RWPE1 (cell line): Measurements from ENCODE around the gene CNPY2.
"Not testable (repeated sequence)": the region's sequence is repeated elsewhere in the genome, so short reads cannot be mapped to it uniquely, and the experiment has no call there.

Experiments used
- CTCF ChIA-PET: fragments of 350-600 bp; sonication (Branson Sonifier 250); formaldehyde crosslinking; extraction: SDS; loops from one replicate; lab custom pipeline; 2021; lab: Yijun Ruan, JAX
- POLR2A ChIA-PET: fragments of 400-600 bp; formaldehyde crosslinking; extraction: SDS; loops from one replicate; lab custom pipeline; 2020; ENCODE audit warnings: antibody characterized with exemption; ENCODE audit not compliant: low non-redundant PET; lab: Yijun Ruan, JAX
- DNase-seq: peaks from one replicate; pipeline ENCODE4 v3.0.0; 2012; ENCODE audit warnings: low spot score
- H3K27ac ChIP-seq: fragments of 450-650 bp; 2 replicates; pipeline ENCODE4 v1.5.1; 2017
- TF ChIP-seq, protein P1 (sequence below): fragments of 450-650 bp; conservative IDR thresholded peaks from 2 replicates; pipeline ENCODE4 v1.5.1; 2017; ENCODE audit warnings: low read depth, mild to moderate bottlenecking

The CNPY2 gene

DNA sequence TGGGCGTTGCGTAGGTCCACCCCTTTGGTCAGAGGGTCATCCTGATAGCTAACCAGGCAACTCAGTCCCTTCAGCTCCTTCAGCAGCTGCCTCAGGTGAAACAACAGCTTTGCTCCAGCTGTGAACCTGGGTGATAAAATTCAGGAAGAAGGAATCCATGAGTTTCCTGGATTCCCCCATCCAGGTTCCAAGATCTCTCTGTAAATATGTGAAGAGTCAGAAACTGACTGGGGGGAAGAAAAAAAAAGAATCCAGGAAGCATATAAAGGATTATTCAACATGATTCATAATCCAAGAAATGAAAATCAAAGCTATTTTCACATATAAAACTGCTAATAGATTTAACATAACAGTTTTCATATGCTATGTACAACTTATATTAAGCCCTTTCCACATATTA lies 35.5 kb upstream of the CNPY2 start:
- TF ChIP-seq, protein P1, sequence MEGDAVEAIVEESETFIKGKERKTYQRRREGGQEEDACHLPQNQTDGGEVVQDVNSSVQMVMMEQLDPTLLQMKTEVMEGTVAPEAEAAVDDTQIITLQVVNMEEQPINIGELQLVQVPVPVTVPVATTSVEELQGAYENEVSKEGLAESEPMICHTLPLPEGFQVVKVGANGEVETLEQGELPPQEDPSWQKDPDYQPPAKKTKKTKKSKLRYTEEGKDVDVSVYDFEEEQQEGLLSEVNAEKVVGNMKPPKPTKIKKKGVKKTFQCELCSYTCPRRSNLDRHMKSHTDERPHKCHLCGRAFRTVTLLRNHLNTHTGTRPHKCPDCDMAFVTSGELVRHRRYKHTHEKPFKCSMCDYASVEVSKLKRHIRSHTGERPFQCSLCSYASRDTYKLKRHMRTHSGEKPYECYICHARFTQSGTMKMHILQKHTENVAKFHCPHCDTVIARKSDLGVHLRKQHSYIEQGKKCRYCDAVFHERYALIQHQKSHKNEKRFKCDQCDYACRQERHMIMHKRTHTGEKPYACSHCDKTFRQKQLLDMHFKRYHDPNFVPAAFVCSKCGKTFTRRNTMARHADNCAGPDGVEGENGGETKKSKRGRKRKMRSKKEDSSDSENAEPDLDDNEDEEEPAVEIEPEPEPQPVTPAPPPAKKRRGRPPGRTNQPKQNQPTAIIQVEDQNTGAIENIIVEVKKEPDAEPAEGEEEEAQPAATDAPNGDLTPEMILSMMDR = no peak
- H3K27ac ChIP-seq = no peak overlapping the region
- ChIA-PET POLR2A (interaction anchor here (0.6 to 0.7 kb wide), 2 partner anchors 10 to 12 kb away, joined by 3 to 5 read pairs; no protein-coding TSS in a partner anchor), CTCF (no interaction called here)
- no peak for DNase-seq

GRCh38 chr12:56350662-56351061 lies 34.9 kb upstream of the CNPY2 start:
- TF ChIP-seq, protein P1 = no peak
- POLR2A ChIA-PET = interaction anchor here (0.7 kb wide), 1 partner anchor 10 kb away, joined by 3 read pairs; no protein-coding TSS in a partner anchor
- no peak for DNase-seq
- H3K27ac ChIP-seq = no peak overlapping the region
- CTCF ChIA-PET = interaction anchor here (0.5 to 0.6 kb wide), 2 partner anchors 16 to 32 kb away, joined by 3 read pairs; no protein-coding TSS in a partner anchor

DNA sequence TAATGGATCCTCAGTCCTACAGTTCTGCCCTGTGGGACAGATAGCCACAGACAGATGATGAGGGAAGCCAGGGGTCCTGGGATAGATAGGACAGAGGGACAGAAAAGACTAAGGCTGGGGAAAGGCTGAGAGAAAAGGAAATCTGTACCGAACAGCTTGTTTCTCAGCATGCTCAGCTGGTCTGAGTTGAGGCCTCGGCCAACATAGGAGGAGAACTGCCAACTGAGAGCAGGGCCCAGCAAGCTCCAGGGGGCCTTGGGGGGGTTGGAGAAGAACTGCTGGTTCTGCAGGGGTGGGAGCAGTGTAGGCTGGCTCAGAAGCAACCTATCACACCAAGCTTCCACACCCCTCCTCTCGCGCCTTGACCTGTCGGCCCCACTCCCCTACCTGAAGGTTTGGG lies 33.0 kb upstream of the CNPY2 start:
- ChIA-PET POLR2A (interaction anchor here (0.5 kb wide), 1 partner anchor 873 kb away, joined by 4 read pairs; no protein-coding TSS in a partner anchor), CTCF (interaction anchor here (0.6 kb wide), 1 partner anchor 15 kb away, joined by 3 read pairs; the partner anchor contains the start of gene PAN2)
- peak overlapping the region; percentile 22 for H3K27ac ChIP-seq
- no peak for DNase-seq
- TF ChIP-seq, protein P1 = no peak

DNA sequence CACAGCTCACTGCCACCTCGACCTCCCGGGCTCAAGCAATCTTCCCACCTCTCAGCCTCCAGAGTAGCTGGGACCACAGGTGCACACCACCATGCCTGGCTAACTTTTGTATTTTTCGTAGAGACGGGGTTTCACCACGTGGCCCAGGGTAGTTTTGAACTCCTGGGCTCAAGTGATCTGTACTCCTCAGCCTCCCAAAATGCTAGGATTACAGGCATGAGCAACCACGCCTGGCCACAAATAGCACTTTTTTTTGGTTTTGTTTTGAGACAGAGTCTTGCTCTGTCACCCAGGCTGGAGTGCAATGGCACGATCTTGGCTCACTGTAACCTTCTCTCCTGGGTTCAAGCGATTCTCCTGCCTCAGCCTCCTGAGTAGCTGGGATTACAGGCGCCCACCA lies 31.5 kb upstream of the CNPY2 start:
- POLR2A ChIA-PET, DNase-seq: not testable (repeated sequence)
- H3K27ac ChIP-seq = peak overlapping the region; percentile 16; the same call in 1 of the 2 replicates
- CTCF ChIA-PET = interaction anchor here (0.6 to 1.2 kb wide), 2 partner anchors 76 to 122 kb away, joined by 3 read pairs; no protein-coding TSS in a partner anchor

GRCh38 chr12:56346675-56347074 lies 30.9 kb upstream of the CNPY2 start:
- TF ChIP-seq, protein P1 = no peak
- peak overlapping the region; percentile 16; the same call in 1 of the 2 replicates for H3K27ac ChIP-seq
- ChIA-PET CTCF (interaction anchor here (0.6 kb wide), 2 partner anchors 8 to 122 kb away, joined by 3 to 8 read pairs; no protein-coding TSS in a partner anchor), POLR2A (no interaction called here)
- DNase-seq = no peak

- CTCF ChIA-PET, H3K27ac ChIP-seq, DNase-seq: not testable (repeated sequence)
- POLR2A ChIA-PET = interaction anchor here (1.2 kb wide), 1 partner anchor 10 kb away, joined by 3 read pairs; no protein-coding TSS in a partner anchor
Measured at GRCh38 chr12:56342290-56342689, 26.5 kb upstream of the CNPY2 start.

DNA sequence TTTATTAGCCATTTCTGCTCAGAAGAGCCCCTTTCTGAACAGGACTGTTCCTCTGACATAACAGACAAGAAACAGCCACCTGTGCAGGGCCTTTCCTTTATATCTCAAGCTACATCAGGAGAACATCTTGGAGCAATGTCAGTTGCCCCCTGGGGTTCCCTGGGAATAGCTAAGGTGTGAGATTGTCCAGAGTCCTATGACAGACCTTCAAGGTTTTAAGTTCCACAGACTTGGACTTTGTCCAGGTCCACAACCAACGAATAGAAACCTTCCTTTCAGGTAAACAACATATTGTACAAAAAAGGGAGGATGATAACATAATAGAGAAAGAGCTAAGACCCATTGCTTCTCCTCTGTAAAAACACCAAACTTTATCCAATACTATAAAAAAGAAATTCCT lies 25.8 kb upstream of the CNPY2 start:
- no peak for DNase-seq
- ChIA-PET POLR2A (interaction anchor here (1.2 kb wide), 1 partner anchor 9 kb away, joined by 3 read pairs; no protein-coding TSS in a partner anchor), CTCF (interaction anchor here (0.6 kb wide), 1 partner anchor 109 kb away, joined by 5 read pairs; no protein-coding TSS in a partner anchor)
- H3K27ac ChIP-seq = no peak overlapping the region
- TF ChIP-seq, protein P1 = no peak
